Trophoblast cell (in vitro differentiated cells and primary cell): Measurements from ENCODE around the gene CCDC40.
A peak's percentile ranks its signal among the peaks of the same experiment; 100 is the strongest.
"Not testable (repeated sequence)": the region's sequence is repeated elsewhere in the genome, so short reads cannot be mapped to it uniquely, and the experiment has no call there.

Experiments
- DNase-seq, 2 donors: peaks; one replicate each; pipeline ENCODE4 v3.0.0-alpha.2; 2016
- H2AFZ ChIP-seq: 2 replicates; pipeline ENCODE4 v1.6.1; 2013; ENCODE audit warnings: low read length, moderate library complexity, mild to moderate bottlenecking; ENCODE audit not compliant: insufficient read depth, poor library complexity
- H2AK5ac ChIP-seq: 2 replicates; pipeline ENCODE4 v1.6.1; 2013; ENCODE audit warnings: mild to moderate bottlenecking, low read length
- H2BK120ac ChIP-seq: 2 replicates; pipeline ENCODE4 v1.6.1; 2013; ENCODE audit warnings: low read length, mild to moderate bottlenecking, moderate library complexity; ENCODE audit not compliant: insufficient read depth, poor library complexity
- H2BK12ac ChIP-seq: 2 replicates; pipeline ENCODE4 v1.6.1; 2013; ENCODE audit warnings: mild to moderate bottlenecking, low read length, moderate library complexity
- H2BK5ac ChIP-seq: 2 replicates; pipeline ENCODE4 v1.6.1; 2013; ENCODE audit warnings: low read length, low read depth, moderate library complexity, mild to moderate bottlenecking; ENCODE audit not compliant: poor library complexity
- H3K14ac ChIP-seq: 2 replicates; pipeline ENCODE4 v1.6.1; 2013; ENCODE audit warnings: mild to moderate bottlenecking, low read length
- H3K18ac ChIP-seq: 2 replicates; pipeline ENCODE4 v1.6.1; 2013; ENCODE audit warnings: mild to moderate bottlenecking, low read length
- H3K23ac ChIP-seq: 2 replicates; pipeline ENCODE4 v1.6.1; 2013; ENCODE audit warnings: low read length
- H3K27ac ChIP-seq: 2 replicates; pipeline ENCODE4 v1.5.1; 2013; ENCODE audit warnings: low read depth, mild to moderate bottlenecking, inconsistent platforms, low read length, moderate library complexity
- H3K27me3 ChIP-seq: 2 replicates; pipeline ENCODE4 v1.6.1; 2013; ENCODE audit warnings: inconsistent platforms, mild to moderate bottlenecking, low read length, moderate library complexity; ENCODE audit not compliant: insufficient read depth
- H3K36me3 ChIP-seq, 2 experiments: 1 replicate in 1 of 2; 2 replicates in 1 of 2; pipeline ENCODE4 v1.6.1; 2013; ENCODE audit warnings: low read length in 2 of 2, mild to moderate bottlenecking in 2 of 2, moderate library complexity in 1 of 2; ENCODE audit not compliant: insufficient read depth in 2 of 2, control insufficient read depth in 1 of 2
- H3K4ac ChIP-seq: 2 replicates; pipeline ENCODE4 v1.6.1; 2013; ENCODE audit warnings: low read depth, mild to moderate bottlenecking, low read length, moderate library complexity
- H3K4me1 ChIP-seq, 2 experiments: 1 replicate in 1 of 2; 2 replicates in 1 of 2; pipeline ENCODE4 v1.6.1; 2013; ENCODE audit warnings: low read length in 2 of 2, mild to moderate bottlenecking in 2 of 2, moderate library complexity in 1 of 2; ENCODE audit not compliant: insufficient read depth in 2 of 2, control insufficient read depth in 1 of 2
- H3K4me2 ChIP-seq: 2 replicates; pipeline ENCODE4 v1.6.1; 2013; ENCODE audit warnings: inconsistent platforms, mild to moderate bottlenecking, low read length, moderate library complexity
- H3K4me3 ChIP-seq: 2 replicates; pipeline ENCODE4 v1.5.1; 2013; ENCODE audit warnings: mild to moderate bottlenecking, low read depth, low read length, inconsistent platforms
- H3K79me1 ChIP-seq: one replicate; pipeline ENCODE4 v1.6.1; 2013; ENCODE audit warnings: low read length
- H3K79me2 ChIP-seq: 2 replicates; pipeline ENCODE4 v1.6.1; 2013; ENCODE audit warnings: low read length, mild to moderate bottlenecking; ENCODE audit not compliant: control insufficient read depth, insufficient read depth, poor library complexity
- H3K9ac ChIP-seq: 2 replicates; pipeline ENCODE4 v1.6.1; 2013; ENCODE audit warnings: mild to moderate bottlenecking, low read length
- H3K9me3 ChIP-seq: 2 replicates; pipeline ENCODE4 v1.6.1; 2013; ENCODE audit warnings: low read depth, mild to moderate bottlenecking, control low read depth, inconsistent platforms, low read length; ENCODE audit not compliant: insufficient read depth
- H4K12ac ChIP-seq: 2 replicates; pipeline ENCODE4 v1.6.1; 2013; ENCODE audit warnings: low read depth, mild to moderate bottlenecking, low read length, moderate library complexity
- H4K8ac ChIP-seq: 2 replicates; pipeline ENCODE4 v1.6.1; 2013; ENCODE audit warnings: low read depth, mild to moderate bottlenecking, low read length, moderate library complexity
- H4K91ac ChIP-seq: one replicate; pipeline ENCODE4 v1.6.1; 2013; ENCODE audit warnings: low read depth, mild to moderate bottlenecking, low read length, moderate library complexity
- WGBS: extraction: QIAGEN DNeasy Blood & Tissue Kit; methylation state at CpG from one replicate; pipeline ENCODE4 v1.1.7; 2013; ENCODE audit warnings: missing lambda C conversion rate; ENCODE audit not compliant: insufficient read length, insufficient coverage; ENCODE audit errors: extremely low coverage; 5-methylcytosine and 5-hydroxymethylcytosine counted together

The CCDC40 gene

GRCh38 chr17:80036715-80037477, 454 bp downstream of the CCDC40 start:
- Histone ChIP-seq H3K4ac (no peak overlapping the region), H3K4me1 (peaks cover 2 to 3% of the 10 kb centered on the region in 2 experiments), H3K23ac (no peak overlapping the region), H3K9ac (peak overlapping the region; percentile 70), H3K4me3 (peak overlapping the region; percentile 91), H4K8ac (peak overlapping the region; percentile 12), H3K14ac (peak overlapping the region; percentile 8), H3K79me1 (peaks cover 12% of the 10 kb centered on the region), H2BK12ac (no peak overlapping the region), H3K4me2 (peak overlapping the region; percentile 100), H2AFZ (peak overlapping the region; percentile 92), H2BK120ac (peak overlapping the region; percentile 46), H2BK5ac (peak overlapping the region; percentile 9), H3K27me3 (no peaks in the 10 kb centered on the region), H3K36me3 (peaks cover 2 to 5% of the 10 kb centered on the region in 2 experiments), H3K79me2 (peaks cover 4% of the 10 kb centered on the region), H2AK5ac (no peak overlapping the region), H4K12ac (peak overlapping the region; percentile 37), H3K9me3 (no peaks in the 10 kb centered on the region), H4K91ac (peak overlapping the region; percentile 48), H3K27ac (no peak overlapping the region), H3K18ac (no peak overlapping the region)
- peak; percentile 18 to 51 for DNase-seq
- WGBS: no CpG with 5 or more reads among the region's 52 CpGs

GRCh38 chr17:80043963-80044362, 7.5 kb downstream of the CCDC40 start:
- no peak overlapping the region for H2BK120ac ChIP-seq
- no peak overlapping the region for H3K18ac ChIP-seq

GRCh38 chr17:80045703-80046102, 9.3 kb downstream of the CCDC40 start:
- Histone ChIP-seq H3K9ac (no peak overlapping the region), H4K91ac (no peak overlapping the region), H3K79me2 (no peaks in the 10 kb centered on the region), H2AFZ (no peak overlapping the region), H3K27me3 (no peaks in the 10 kb centered on the region), H2AK5ac (no peak overlapping the region), H3K4me2 (no peak overlapping the region), H4K8ac (no peak overlapping the region), H3K14ac (no peak overlapping the region), H3K4ac (no peak overlapping the region), H3K79me1 (no peaks in the 10 kb centered on the region), H3K9me3 (no peaks in the 10 kb centered on the region), H3K23ac (no peak overlapping the region), H3K27ac (no peak overlapping the region), H3K4me1 (no peaks in the 10 kb centered on the region), H3K4me3 (no peak overlapping the region), H2BK120ac (no peak overlapping the region), H3K36me3 (no peaks in the 10 kb centered on the region), H4K12ac (no peak overlapping the region), H2BK12ac (no peak overlapping the region), H3K18ac (no peak overlapping the region), H2BK5ac (no peak overlapping the region)
- WGBS: 100% methylated on average over 1 of the region's 4 CpGs
- DNase-seq: no peak

More at GRCh38 chr17:80043963-80044362, 7.5 kb downstream of the CCDC40 start:
- DNase-seq: no peak
- Histone ChIP-seq H3K23ac (no peak overlapping the region), H4K8ac (no peak overlapping the region), H3K27ac (no peak overlapping the region), H3K4me3 (no peak overlapping the region), H3K4me2 (no peak overlapping the region), H3K79me2 (no peaks in the 10 kb centered on the region), H2BK12ac (no peak overlapping the region), H3K4me1 (no peaks in the 10 kb centered on the region), H2BK5ac (no peak overlapping the region), H4K91ac (no peak overlapping the region), H2AFZ (no peak overlapping the region), H2AK5ac (no peak overlapping the region), H3K36me3 (peaks cover 2 to 5% of the 10 kb centered on the region in 2 experiments), H3K4ac (no peak overlapping the region), H3K9me3 (no peaks in the 10 kb centered on the region), H3K79me1 (no peaks in the 10 kb centered on the region), H4K12ac (no peak overlapping the region), H3K14ac (no peak overlapping the region), H3K9ac (no peak overlapping the region), H3K27me3 (no peaks in the 10 kb centered on the region)
- no CpG with 5 or more reads among the region's 6 CpGs for WGBS

- H2AK5ac ChIP-seq, H2AFZ ChIP-seq, H3K36me3 ChIP-seq, H3K4me3 ChIP-seq, H2BK120ac ChIP-seq, H3K4me2 ChIP-seq, H3K18ac ChIP-seq, H3K4ac ChIP-seq, H3K27me3 ChIP-seq, DNase-seq, H4K91ac ChIP-seq, H2BK12ac ChIP-seq, H3K4me1 ChIP-seq, H3K79me2 ChIP-seq, H3K9ac ChIP-seq, H3K14ac ChIP-seq, H3K27ac ChIP-seq, H4K8ac ChIP-seq, H3K79me1 ChIP-seq, H3K23ac ChIP-seq, H4K12ac ChIP-seq, H3K9me3 ChIP-seq, H2BK5ac ChIP-seq: not testable (repeated sequence)
- no CpG with 5 or more reads among the region's 10 CpGs for WGBS
Measured at GRCh38 chr17:80046709-80047108, 10.3 kb downstream of the CCDC40 start.
